Inflammatory macrophage treated with lipopolysaccharide for 4 hours (primary cell): ENCODE results near the gene SLC35A3.

Source experiments
- DNase-seq: peaks from one replicate; pipeline ENCODE4 v3.0.0-alpha.2; 2020

Gene SLC35A3

DNA sequence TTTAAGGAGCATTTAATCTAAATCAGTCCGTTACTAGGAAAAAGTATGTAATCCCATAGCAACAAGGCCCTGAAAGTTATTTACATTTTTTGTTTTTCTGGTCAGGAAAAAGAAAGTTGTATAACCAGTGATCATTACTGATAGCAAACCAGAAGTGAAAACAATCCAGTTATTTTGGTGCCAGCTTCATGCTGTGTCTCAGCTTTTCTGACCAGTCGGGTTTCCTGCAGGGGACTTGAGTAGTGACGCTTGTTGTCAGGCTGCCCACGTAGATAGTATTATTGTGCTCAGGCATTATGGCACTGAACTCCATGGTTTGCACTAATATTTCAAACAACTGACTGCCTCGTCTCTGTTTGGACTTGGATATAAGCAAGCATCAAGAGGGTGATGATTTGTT, 107.7 kb downstream of the SLC35A3 start:
- DNase-seq = no peak

DNA sequence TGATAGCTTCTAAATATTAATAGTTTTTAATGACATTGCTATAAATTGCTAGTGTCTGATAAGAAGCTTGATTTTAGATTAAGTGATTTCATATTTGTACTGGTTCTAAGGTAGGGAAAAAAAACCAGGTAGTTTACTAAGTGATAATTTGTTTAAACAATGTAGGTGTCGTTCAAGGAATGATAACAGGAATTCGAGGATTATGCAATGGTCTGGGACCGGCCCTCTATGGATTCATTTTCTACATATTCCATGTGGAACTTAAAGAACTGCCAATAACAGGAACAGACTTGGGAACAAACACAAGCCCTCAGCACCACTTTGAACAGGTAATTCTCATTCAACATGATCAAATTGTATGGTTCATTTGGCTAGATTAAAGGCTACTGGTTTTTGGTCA, 110.5 kb downstream of the SLC35A3 start:
- no peak for DNase-seq
